Fibroblast of lung (primary cell): ENCODE measurements around the gene LGALS7. TPM values are rescaled to one million over a fixed set of nuclear protein-coding genes. Genes with fewer than 3 reads are reported as not detected.
A peak's percentile ranks its signal among the peaks of the same experiment; 100 is the strongest.

Source experiments
- DNase-seq, 2 donors: peaks; one replicate each; pipeline versions ENCODE4 v3.0.0 to v3.0.0-alpha.2; 2010; ENCODE audit warnings: low read depth in 2 of 2
- H2AFZ ChIP-seq: 2 replicates; pipeline ENCODE4 v1.5.1; 2012; ENCODE audit warnings: low read length, control low read depth, inconsistent platforms
- H3K27ac ChIP-seq: 2 replicates; pipeline ENCODE4 v1.5.1; 2011; ENCODE audit warnings: low read length, control low read depth; ENCODE audit not compliant: insufficient read depth
- H3K27me3 ChIP-seq: 2 replicates; pipeline ENCODE4 v1.5.1; 2011; ENCODE audit warnings: mild to moderate bottlenecking, low read length; ENCODE audit not compliant: control insufficient read depth, insufficient read depth
- H3K36me3 ChIP-seq: 2 replicates; pipeline ENCODE4 v1.5.1; 2011; ENCODE audit warnings: low read length; ENCODE audit not compliant: control insufficient read depth, insufficient read depth
- H3K4me1 ChIP-seq: 2 replicates; pipeline ENCODE4 v1.5.1; 2011; ENCODE audit warnings: low read length; ENCODE audit not compliant: control insufficient read depth, insufficient read depth; ENCODE audit errors: extremely low read depth
- H3K4me2 ChIP-seq: 2 replicates; pipeline ENCODE4 v1.5.1; 2011; ENCODE audit warnings: low read length, control low read depth; ENCODE audit not compliant: insufficient read depth; ENCODE audit errors: extremely low read depth
- H3K4me3 ChIP-seq, 4 experiments: fragments of 200-600 bp in 1 of 4; sonication (generic) in 1 of 4; replicated peaks in 1 of 4; 2 replicates each; pipeline ENCODE4 v1.5.1; 2011 to 2016; ENCODE audit warnings: low read length in 4 of 4, low read depth in 3 of 4, mild to moderate bottlenecking in 3 of 4, control low read depth in 2 of 4, inconsistent platforms in 1 of 4, mixed read lengths in 1 of 4; ENCODE audit not compliant: insufficient read depth in 1 of 4; ENCODE audit errors: control extremely low read depth in 1 of 4
- H3K79me2 ChIP-seq: 2 replicates; pipeline ENCODE4 v1.5.1; 2012; ENCODE audit warnings: mild to moderate bottlenecking, low read length, inconsistent platforms; ENCODE audit not compliant: control insufficient read depth, insufficient read depth
- H3K9ac ChIP-seq: 2 replicates; pipeline ENCODE4 v1.5.1; 2011; ENCODE audit warnings: mild to moderate bottlenecking, low read length, control low read depth; ENCODE audit not compliant: insufficient read depth
- H3K9me3 ChIP-seq: 2 replicates; pipeline ENCODE4 v1.5.1; 2012; ENCODE audit warnings: low read depth, low read length; ENCODE audit not compliant: control insufficient read depth, insufficient read depth
- H4K20me1 ChIP-seq: 2 replicates; pipeline ENCODE4 v1.5.1; 2011; ENCODE audit warnings: low read length; ENCODE audit not compliant: control insufficient read depth, insufficient read depth; ENCODE audit errors: extremely low read depth
- CTCF ChIP-seq, 2 donors: IDR thresholded peaks in 1 of 2; conservative IDR thresholded peaks in 1 of 2; 1 replicate in 1 of 2; 2 replicates in 1 of 2; pipeline ENCODE4 v1.5.1; 2011 to 2012; ENCODE audit warnings: low read length in 2 of 2, control low read depth in 1 of 2, inconsistent platforms in 1 of 2, low read depth in 1 of 2, mild to moderate bottlenecking in 1 of 2
- EZH2 ChIP-seq: IDR thresholded peaks from 2 replicates; pipeline ENCODE4 v1.5.1; 2012; ENCODE audit warnings: low read length, control low read depth, mild to moderate bottlenecking; ENCODE audit errors: missing control alignments
- polyA plus RNA-seq, 2 donors: library from polyadenylated mRNA; depleted of rRNA in 1 of 2; stranded (reverse) in 1 of 2; unstranded in 1 of 2; fragments of >200 nt; gene quantifications; 2 replicates each; pipeline ENCODE4 v1.2.1, GENCODE V29; 2011 to 2012; ENCODE audit warnings: missing spikeins in 1 of 2
- total RNA-seq: library from RNA; depleted of rRNA; stranded (reverse); fragments of >200 nt; gene quantifications from 2 replicates; pipeline ENCODE4 v1.2.1, GENCODE V29; 2014

LGALS7 gene
- total and polyA plus RNA-seq, 2 donors (not counting 1 experiment from before 2014, with no cell fraction given) = not detected

GRCh38 chr19:38736413-38737280, 36.7 kb downstream of the LGALS7 start:
- Histone ChIP-seq H3K4me3 (no peak overlapping the region), H4K20me1 (no peaks in the 10 kb centered on the region), H3K27ac (no peak overlapping the region), H3K9me3 (no peaks in the 10 kb centered on the region), H3K79me2 (no peaks in the 10 kb centered on the region), H3K9ac (no peak overlapping the region), H3K36me3 (no peaks in the 10 kb centered on the region), H3K27me3 (no peaks in the 10 kb centered on the region), H3K4me1 (peaks cover 4% of the 10 kb centered on the region), H3K4me2 (no peak overlapping the region), H2AFZ (no peak overlapping the region)
- peak in 1 of 2 donors; percentile 45 for DNase-seq
- TF ChIP-seq CTCF (conservative IDR thresholded peaks at IDR 0.05 in 1 of 2, IDR thresholded peaks at IDR 0.05 in 1 of 2; ENCODE audit: low read depth in 1 of 2, low read length in 2 of 2) = no peak
- TF ChIP-seq EZH2 = no peak

DNA sequence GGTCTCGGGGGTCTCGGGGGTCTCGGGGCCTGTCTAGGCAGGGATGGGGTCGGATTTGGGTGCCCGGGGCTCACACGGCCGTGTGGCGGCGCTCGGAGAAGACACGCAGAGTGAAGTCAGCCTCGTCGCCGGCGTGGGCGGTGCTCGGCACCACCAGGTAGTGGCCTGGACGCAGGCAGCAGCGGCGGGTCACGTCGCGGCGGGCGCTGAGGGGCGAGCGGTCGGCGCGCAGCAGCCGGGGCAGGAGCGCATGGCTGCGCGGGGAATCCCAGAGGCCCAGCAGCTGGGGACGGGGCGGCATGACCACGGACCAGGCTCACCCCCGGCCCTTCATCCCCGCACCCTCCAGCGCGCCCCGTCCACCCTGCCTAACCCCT, 37.3 kb downstream of the LGALS7 start:
- DNase-seq = peak in 1 of 2 donors; percentile 50
- H4K20me1 ChIP-seq = no peaks in the 10 kb centered on the region
- H3K4me3 ChIP-seq = peak overlapping the region in 1 of 4 experiments; percentile 28
- H3K9me3 ChIP-seq = no peaks in the 10 kb centered on the region
- no peak overlapping the region for H2AFZ ChIP-seq
- TF ChIP-seq EZH2 (no peak), CTCF (conservative IDR thresholded peaks at IDR 0.05 in 1 of 2, IDR thresholded peaks at IDR 0.05 in 1 of 2; ENCODE audit: low read depth in 1 of 2, low read length in 2 of 2) (no peak)
- no peaks in the 10 kb centered on the region for H3K79me2 ChIP-seq
- H3K27ac ChIP-seq = no peak overlapping the region
- H3K4me1 ChIP-seq = peaks cover 4% of the 10 kb centered on the region
- H3K9ac ChIP-seq = no peak overlapping the region
- H3K27me3 ChIP-seq = no peaks in the 10 kb centered on the region
- peak overlapping the region; percentile 59 for H3K4me2 ChIP-seq
- peaks cover 6% of the 10 kb centered on the region for H3K36me3 ChIP-seq

GRCh38 chr19:38735257-38735686, 38.0 kb downstream of the LGALS7 start:
- no peak overlapping the region for H2AFZ ChIP-seq
- no peak for DNase-seq

More at GRCh38 chr19:38735257-38735686, 38.0 kb downstream of the LGALS7 start:
- no peak overlapping the region for H3K27ac ChIP-seq
- peaks cover 13% of the 10 kb centered on the region for H3K36me3 ChIP-seq
- no peaks in the 10 kb centered on the region for H4K20me1 ChIP-seq
- no peak for TF ChIP-seq CTCF (conservative IDR thresholded peaks at IDR 0.05 in 1 of 2, IDR thresholded peaks at IDR 0.05 in 1 of 2; ENCODE audit: low read depth in 1 of 2, low read length in 2 of 2)
- TF ChIP-seq EZH2 = no peak
- no peak overlapping the region for H3K4me2 ChIP-seq
- H3K4me1 ChIP-seq = peaks cover 4% of the 10 kb centered on the region
- no peak overlapping the region for H3K4me3 ChIP-seq
- no peak overlapping the region for H3K9ac ChIP-seq
- H3K27me3 ChIP-seq = no peaks in the 10 kb centered on the region
- H3K9me3 ChIP-seq = no peaks in the 10 kb centered on the region
- no peaks in the 10 kb centered on the region for H3K79me2 ChIP-seq
